GM10248 (cell line): ENCODE data around the gene STAC2.

Source experiments
- CTCF ChIA-PET: fragments of 300-600 bp; sonication (Branson Sonifier 250); formaldehyde crosslinking; extraction: SDS; loops from one replicate; lab custom pipeline; 2021; ENCODE audit warnings: antibody characterized with exemption; lab: Yijun Ruan, JAX
- POLR2A ChIA-PET: fragments of 350-650 bp; sonication (Branson Sonifier 250); formaldehyde crosslinking; extraction: SDS; loops from one replicate; lab custom pipeline; 2020; ENCODE audit warnings: antibody characterized with exemption; lab: Yijun Ruan, JAX
- DNase-seq: peaks from one replicate; pipeline ENCODE4 v3.0.0; 2012; ENCODE audit errors: extremely low spot score
- CTCF ChIP-seq: IDR thresholded peaks from 2 replicates; pipeline ENCODE4 v1.5.1; 2012; ENCODE audit warnings: mild to moderate bottlenecking, low read depth; ENCODE audit errors: extremely low read depth, missing control alignments, control extremely low read depth

Gene STAC2

GRCh38 chr17:39222151-39222550 is 3.6 kb downstream of the STAC2 start:
- no peak for TF ChIP-seq CTCF
- ChIA-PET CTCF (interaction anchor here (1.4 to 2.7 kb wide), 4 partner anchors 10 to 22 kb away, joined by 3 to 19 read pairs (median 6); no protein-coding TSS in a partner anchor), POLR2A (no interaction called here)
- DNase-seq = no peak

- TF ChIP-seq CTCF = no peak
- no peak for DNase-seq
- CTCF ChIA-PET = interaction anchor here (1.1 to 2.7 kb wide), 5 partner anchors 8 to 23 kb away, joined by 3 to 19 read pairs (median 5); no protein-coding TSS in a partner anchor
- POLR2A ChIA-PET = no interaction called here
Measured at GRCh38 chr17:39221572-39221971, 4.2 kb downstream of the STAC2 start.

GRCh38 chr17:39219647-39220154 is 6.0 kb downstream of the STAC2 start:
- POLR2A ChIA-PET = no interaction called here
- TF ChIP-seq CTCF = no peak

GRCh38 chr17:39218906-39219305 is 6.8 kb downstream of the STAC2 start:
- DNase-seq = no peak
- ChIA-PET POLR2A (interaction anchor here (0.9 kb wide), 1 partner anchor 19 kb away, joined by 3 read pairs; the partner anchor contains the start of gene RPL19), CTCF (interaction anchor here (1.4 to 3.7 kb wide), 5 partner anchors 10 to 26 kb away, joined by 4 to 14 read pairs (median 11); no protein-coding TSS in a partner anchor)
- TF ChIP-seq CTCF = no peak

More at GRCh38 chr17:39219647-39220154, 6.0 kb downstream of the STAC2 start:
- CTCF ChIA-PET = interaction anchor here (0.5 to 3.7 kb wide), 6 partner anchors 11 to 353 kb away, joined by 3 to 14 read pairs (median 11); no protein-coding TSS in a partner anchor
- DNase-seq = no peak

- TF ChIP-seq CTCF = no peak
- DNase-seq = no peak
- ChIA-PET POLR2A (interaction anchor here (0.9 kb wide), 1 partner anchor 18 kb away, joined by 3 read pairs; the partner anchor contains the start of gene RPL19), CTCF (interaction anchor here (2.8 to 3.7 kb wide), 4 partner anchors 11 to 27 kb away, joined by 11 to 14 read pairs (median 12); no protein-coding TSS in a partner anchor)
Measured at GRCh38 chr17:39217734-39218369, 7.9 kb downstream of the STAC2 start.

GRCh38 chr17:39213852-39214251 is 11.9 kb downstream of the STAC2 start:
- DNase-seq = no peak
- CTCF ChIA-PET = interaction anchor here (1.0 to 2.3 kb wide), 3 partner anchors 11 to 31 kb away, joined by 5 to 16 read pairs (median 8); no protein-coding TSS in a partner anchor
- no peak for TF ChIP-seq CTCF
- POLR2A ChIA-PET = no interaction called here
